ENCODE measurements around the gene ICAM2.

ICAM2 gene

DNA sequence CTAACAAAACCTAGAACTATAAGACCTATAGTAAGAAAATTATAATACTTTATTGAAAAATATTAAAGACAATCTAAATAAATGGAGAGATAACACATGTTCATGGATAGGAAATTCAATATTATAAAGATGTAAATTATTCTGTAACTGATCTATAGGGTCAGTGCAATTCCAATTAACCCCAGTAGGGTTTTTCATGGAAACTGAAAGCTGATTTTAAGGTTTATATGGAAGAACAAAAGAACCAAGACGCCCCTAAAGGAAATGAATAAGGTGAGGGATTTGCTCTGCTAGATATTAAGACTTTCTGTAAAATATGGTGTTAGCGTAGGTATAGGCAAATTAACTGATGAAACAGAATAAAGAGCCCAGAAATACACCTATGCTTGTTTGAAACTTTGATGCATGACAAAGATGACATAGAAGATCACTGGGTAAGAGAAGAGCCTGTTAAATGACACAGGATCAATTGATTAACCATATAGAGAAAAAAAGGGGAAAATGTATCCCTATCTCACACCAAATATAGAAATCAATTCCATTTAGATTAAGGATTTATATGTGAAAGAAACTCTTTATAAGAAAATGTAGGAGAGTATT, 3.0 kb downstream of the ICAM2 start:
- peak; percentile 26; the same call in 1 of the 2 replicates for TF ChIP-seq CTCF (IDR thresholded peaks at IDR 0.05)

GRCh38 chr17:64016974-64017373, 3.5 kb downstream of the ICAM2 start:
- no peak for TF ChIP-seq CTCF (IDR thresholded peaks at IDR 0.05)

- TF ChIP-seq CTCF (IDR thresholded peaks at IDR 0.05) = 0 out of 2 replicates have a peak, but pooled peaks have one; percentile 10
Observed at GRCh38 chr17:64016231-64016784, 4.1 kb downstream of the ICAM2 start.

DNA sequence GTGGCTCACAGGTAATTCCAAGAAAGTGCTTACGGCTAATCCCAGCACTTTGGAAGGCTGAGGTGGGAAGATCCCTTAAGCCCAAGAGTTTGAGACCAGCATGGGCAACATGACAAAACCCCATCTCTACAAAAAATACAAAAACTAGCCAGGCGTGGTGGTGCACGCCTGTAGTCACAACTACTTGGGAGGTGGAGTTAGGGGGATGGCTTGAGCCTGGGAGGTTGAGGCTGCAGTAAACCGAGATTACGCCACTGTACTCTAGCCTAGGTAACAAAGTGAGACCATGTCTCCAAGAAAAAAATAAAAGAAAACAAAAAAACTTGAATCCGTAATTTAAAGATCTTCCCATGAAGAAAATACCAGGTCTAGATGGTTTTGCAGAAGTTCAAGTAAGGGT, 5.0 kb downstream of the ICAM2 start:
- no peak for TF ChIP-seq CTCF (IDR thresholded peaks at IDR 0.05)

DNA sequence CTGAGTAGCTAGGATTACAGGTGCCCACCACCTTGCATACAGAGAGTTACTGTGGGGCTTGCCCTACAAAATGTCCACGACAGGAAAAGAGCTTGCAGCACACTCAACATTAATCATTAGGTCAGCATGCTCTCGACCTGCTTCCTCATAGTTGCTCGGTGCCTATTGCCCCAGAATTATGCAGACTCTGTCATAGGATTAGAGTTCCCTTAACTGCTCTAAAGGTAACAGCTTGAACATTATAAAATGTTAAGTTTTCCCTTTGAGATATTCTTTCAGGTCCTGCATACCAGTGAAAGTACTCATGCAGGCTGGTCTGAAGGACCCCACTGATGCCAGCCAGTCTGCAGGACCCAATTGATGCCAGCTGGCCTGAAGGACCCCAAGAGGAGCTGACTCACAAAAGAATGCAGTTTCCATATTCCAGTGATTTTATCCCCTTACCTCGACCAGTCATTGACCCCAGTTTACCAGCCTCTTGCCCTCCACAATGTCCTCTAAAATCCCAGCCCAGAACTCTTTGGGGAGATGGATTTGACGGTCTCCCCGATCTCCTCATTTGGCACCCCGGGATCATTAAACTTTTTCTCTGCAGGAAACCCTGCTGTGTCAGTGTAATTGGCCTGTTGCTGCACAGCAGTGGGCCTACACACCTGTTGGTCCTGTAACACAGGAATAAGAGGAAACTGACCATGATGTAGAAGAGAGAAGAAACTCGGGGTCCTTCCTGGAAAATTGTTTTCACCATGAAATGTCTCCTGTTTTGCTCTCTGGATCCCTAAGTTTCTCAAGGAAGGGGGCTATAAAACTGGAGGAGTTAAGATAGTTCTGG, 10.6 kb downstream of the ICAM2 start:
- TF ChIP-seq CTCF (IDR thresholded peaks at IDR 0.05) = no peak

- TF ChIP-seq CTCF (IDR thresholded peaks at IDR 0.05) = no peak
Observed at GRCh38 chr17:64008830-64009229, 11.6 kb downstream of the ICAM2 start.

DNA sequence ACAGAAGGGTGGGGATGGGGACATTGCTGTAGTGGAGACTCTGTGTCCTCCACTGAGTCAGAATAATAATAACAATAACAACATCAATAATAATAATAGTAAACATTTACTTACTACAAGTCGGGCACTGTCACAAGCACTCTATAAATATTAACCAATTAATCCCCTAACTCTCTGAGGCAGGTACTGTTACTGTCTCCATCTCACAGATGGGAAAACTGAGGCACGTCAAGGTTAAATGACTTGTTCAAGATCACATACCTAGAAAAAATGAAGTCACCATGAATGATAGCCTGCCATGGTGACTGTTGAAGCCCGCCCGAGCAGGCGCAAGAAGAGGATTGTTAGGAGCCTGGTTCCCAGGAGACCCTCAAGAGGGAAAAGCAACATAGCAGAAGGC, 12.1 kb downstream of the ICAM2 start:
- no peak for TF ChIP-seq CTCF (IDR thresholded peaks at IDR 0.05)
